NCI-H1105 treated with DMSO at 0.1 percent for 48 hours (cell line): ENCODE results near the gene CFAP97.
"Not testable (repeated sequence)": the region's sequence is repeated elsewhere in the genome, so short reads cannot be mapped to it uniquely, and the experiment has no call there.

Source experiments
- DNase-seq: peaks from one replicate; lab custom pipeline; 2025; lab: John Stamatoyannopoulos, UW

Gene CFAP97

DNA sequence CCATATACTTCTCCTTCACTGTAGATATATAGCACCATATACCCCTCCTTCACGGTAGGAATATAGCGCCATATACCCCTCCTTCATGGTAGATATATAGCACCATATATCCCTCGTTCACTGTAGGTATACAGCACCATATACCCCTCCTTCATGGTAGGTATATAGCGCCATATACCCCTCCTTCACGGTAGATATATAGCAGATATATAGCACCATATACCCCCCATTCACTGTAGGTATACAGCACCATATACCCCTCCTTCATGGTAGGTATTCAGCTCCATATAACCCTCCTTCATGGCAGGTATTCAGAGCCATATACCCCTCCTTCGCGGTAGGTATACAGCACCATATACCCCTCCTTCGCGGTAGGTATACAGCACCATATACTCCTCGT lies 18.1 kb upstream of the CFAP97 start:
- no peak for DNase-seq

DNA sequence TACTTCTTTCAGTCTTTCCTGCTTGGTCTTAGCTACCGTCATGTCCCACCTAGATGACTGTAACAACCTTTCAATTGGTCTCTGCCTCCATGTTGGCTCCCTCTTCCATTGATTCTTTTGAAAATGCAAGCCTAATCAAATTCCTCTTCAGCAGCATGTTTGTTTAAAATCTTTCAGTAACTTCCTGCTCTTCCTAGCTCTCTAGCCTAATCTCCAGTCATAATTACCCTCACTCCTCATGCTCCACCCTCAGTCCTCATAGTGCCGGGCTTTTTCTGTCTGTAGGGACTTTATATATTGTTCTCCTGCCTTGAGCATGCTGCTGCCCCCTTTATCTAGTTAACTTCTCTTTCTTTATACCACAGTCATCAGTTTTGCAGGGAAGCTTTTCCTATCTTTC lies 17.7 kb upstream of the CFAP97 start:
- DNase-seq: no peak

DNA sequence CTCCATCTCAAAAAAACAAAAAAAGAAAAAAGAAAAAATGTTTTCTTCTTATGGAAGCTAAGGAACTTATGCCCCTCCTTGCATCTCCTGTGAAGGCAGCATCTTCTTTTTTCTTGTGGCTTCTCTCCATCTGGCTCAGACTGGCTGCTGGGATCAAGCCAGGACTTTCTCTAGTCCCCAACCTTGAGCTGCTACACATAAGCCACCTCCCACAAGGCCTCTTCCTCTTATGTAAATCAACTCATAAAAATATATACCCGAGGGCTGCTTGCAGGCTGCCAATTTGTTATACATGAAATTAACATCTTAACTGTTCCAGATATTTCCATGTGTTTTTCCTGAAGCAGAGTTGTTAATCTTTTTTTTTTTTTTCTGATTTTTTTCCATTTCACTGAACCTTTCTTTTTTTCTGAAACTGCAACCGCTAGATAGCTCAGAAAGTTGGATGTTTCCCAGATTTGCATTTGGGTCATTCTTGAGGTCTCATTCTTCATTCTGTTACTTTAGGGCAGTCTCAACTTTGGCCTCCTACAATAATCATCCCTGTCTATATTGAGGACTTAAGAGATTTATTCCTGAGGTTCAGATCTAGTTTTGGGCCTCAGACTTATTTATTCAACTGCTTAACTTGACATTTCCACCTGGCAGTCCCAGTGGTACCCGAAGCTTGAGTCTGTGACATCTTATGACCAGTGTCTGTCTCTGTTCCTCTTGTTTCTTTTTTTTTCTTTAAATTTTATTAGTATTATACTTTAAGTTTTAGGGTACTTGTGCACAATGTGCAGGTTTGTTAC lies 15.9 kb upstream of the CFAP97 start:
- DNase-seq: no peak

DNA sequence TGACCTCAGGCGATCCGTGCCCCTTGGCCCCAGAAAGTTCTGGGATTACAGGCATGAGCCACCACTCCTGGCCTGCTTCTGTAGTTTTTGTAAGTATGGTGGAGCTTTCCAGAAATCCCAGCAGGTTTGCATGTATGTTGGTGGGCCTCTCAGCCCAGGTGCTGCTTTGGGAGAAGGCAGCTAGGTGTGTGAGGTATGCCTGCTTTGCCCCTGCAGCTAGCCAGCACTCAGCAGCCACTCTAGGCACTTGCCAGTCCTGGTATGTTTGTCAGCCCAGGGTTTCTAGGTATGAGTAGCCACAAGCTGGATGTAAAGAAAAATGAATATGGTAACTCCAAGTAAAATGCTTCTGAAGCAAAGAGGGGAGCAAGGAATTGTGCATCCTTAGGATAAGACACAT lies 14.5 kb upstream of the CFAP97 start:
- DNase-seq: no peak

DNA sequence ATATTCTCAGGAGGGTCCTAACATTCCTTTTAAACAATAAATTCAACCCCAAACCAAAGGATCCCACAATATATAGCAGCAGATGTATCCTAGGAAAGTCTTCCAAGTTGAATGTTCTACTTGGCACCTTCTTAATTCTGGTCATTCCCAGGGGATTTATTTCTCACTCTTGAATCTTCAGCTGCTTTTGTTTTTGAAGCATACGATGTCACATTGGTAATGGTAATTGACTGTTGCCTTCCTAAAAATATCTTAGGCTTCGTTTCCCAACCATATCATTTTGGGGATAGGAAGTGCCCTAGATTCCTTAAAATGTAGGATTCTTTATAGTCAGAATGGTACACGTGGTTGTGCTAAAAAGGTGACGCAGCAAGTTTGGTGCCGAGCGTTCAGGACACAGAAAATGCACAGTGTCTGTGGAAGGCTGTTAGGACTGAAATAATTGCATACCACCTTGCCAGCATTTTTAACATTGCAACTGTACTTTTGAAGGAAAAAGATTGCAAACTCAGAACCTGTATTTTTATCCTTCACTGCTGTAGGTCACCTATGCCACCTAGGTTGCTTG lies 13.7 kb upstream of the CFAP97 start:
- no peak for DNase-seq

DNA sequence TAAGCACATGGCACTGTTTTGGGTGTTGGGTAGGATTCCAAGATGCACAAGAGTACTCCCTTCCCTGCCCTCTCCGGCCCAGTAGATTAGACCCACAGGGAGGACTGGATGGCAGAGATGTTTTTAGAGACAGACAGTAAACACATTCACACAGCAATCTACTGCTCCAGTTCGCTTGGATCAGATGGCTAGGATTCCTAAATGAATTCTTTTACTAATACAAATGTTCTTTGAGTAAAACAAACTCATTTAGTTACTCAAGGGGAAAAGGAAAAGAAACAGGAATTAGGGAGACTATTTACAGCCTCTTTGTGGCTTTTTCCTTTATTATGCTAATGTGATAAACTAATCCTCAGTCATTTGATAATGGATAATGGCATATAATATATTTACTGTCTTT lies 11.5 kb upstream of the CFAP97 start:
- DNase-seq: no peak

DNA sequence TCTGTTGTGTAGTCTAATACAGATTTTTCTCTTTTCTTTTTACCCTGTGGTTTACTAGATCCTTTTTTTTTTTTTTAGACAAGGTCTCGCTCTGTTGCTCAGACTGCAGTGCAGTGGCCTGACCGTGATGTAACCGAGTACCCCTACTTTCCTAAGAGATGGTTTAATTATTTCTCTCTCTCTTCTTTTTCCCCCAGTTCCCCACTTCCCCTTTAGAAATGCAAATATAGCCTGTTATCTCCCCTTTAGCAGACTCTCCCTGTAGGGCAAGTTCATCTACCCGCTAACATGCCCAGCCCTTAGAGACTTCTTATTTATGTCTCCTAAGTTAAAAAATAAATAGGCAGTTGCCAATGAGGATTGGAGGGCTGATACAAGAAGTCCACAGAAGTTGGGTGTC lies 10.1 kb upstream of the CFAP97 start:
- no peak for DNase-seq

DNA sequence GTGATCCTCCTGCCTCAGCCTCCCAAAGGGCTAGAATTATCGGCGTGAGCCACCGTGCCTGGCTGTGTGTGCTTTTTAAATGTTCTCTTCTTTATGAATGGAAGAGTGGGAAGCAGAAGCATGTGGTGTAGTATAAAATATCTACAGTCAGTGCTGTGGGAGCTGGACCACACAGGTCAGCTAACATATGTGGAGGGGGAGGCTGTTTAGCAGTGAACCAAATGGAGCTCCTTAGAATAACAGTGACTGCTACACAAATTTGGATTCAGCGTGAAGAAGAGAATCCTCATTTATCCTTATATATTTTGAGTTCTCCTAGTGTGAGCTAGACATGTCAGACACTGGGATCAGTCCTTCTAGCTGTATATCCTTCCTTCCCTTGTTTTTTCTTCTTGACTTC lies 8.8 kb upstream of the CFAP97 start:
- DNase-seq: no peak

DNA sequence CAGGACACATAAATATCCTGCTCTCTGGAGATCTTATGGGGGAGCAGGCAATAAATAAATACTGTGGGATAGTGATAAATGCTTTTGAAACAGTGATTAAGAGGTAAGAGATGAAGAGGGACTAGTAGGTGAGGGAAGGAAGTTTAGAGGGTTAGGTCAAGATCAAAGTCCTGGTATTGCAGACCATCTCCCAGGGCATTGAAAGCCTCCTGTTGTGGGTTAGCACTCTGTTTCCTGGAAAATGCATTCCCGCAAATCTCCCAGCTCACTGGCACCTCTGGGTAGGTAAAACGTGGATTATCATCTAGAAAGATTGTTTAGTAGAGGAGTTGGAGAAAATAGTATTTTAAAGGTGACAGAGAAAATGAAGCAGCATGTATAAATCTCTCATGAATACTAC lies 7.8 kb upstream of the CFAP97 start:
- no peak for DNase-seq

DNA sequence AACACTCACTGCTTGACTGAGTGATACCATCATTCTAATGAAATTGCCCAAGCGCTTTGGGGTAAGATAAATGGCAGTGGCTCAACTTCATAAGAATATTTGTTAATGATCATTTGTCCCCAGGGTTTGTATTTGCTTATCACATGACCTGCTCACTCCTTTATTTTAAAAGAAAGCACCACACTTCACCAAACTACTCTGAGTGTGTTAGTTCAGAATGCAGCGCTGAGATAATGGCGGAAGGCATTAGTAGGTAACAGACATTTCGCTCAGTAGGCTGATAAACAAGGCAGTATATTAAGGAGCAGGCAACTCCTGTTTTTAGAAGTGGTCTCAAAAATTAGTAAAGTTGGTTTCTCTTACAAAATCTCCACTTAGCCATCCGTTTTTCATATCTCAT lies 7.2 kb upstream of the CFAP97 start:
- no peak for DNase-seq

DNA sequence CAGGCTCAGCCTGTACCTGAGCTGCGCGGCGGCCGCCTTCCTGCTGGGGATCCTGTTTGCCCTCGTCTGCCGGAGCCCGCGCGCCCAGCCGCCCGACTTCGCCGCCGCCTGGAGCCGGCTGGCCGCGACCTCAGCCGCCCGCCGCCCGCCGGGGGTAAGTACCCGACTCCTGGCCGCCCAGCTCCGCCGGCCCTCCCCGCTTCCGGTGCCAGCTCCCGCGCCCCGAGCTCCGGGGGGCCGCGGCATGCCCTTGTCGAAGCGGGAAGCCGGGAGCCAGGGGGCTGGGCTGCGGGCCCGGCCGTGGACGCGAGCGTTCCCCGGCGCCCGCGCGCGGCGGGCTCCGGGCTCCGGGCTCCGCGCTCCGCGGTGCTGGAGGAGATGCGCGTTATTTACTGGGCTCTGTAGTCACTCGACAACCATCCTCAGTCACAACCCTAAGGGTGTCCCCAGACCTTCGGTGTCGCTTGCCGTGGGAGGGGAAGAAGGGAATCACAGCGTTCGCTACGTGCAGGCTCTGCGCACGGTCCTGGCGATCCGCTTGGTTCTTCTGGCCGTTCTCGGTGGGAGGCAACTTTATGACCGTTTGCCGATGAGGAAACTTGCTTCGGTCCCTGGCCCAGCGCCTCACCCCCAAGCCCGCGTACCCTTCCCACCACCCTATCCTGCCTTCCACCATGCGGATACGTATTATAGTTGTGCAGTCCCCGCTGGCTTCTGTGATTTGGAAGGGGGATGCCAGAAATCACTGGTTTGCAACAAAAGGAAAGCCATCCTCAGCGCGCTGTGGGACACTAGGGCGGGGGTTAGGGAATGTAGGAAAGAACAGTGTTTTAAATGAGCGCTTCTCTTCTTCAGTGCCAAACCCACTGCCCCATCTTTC lies 6.5 kb upstream of the CFAP97 start:
- peak; percentile 8 for DNase-seq

DNA sequence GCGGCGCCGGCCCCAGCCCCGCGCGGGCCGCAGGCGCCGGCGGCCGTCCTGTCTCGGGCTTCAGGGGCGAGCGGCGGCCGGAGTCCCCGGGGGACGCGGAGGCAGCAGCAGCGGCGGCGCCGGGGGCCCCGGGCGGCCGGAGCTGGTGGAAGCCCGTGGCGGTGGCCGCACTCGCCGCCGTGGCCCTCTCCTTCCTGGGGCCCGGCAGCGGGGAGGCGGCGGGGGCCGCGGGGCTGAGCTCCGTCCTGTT lies 6.0 kb upstream of the CFAP97 start:
- not testable (repeated sequence) for DNase-seq

DNA sequence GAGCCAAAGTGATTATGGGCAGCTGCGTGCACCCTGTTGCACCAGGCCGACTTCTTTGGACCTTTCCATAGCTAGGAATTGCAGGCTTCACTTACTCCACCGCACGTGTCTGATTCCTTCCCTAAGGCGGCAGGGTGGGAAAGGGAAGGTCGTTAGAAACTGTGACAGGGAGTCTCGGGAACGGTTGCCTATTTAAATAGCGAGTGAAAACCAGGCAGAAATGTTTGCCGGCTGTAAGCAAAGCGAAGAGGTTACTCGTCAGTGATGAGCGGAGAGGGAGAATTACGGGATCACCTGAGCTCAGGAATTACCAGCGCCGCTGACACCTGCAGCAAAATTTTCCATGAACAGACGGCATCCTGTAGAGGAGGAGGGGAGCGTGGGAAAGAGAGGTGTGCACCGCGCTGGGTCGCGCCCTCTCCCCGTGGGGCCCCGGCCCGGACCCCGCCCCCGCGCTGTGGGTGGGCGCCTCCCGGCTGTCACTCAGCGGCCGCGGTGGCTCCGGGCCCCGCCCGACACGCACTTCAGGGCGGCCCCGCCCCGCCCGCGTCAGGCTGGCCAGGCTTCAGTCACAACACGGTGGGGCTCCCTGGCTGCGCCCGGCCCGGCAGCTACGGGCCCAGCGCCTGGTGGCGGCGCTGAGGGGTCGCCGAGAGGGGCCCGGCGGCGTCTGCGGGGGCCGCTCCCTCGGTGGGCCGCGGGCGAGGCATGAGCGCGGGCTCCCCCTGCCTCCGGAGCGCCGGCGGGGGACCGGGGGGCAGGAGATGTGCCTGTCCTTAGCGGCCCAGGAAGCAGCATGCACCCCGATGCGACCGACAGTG lies 5.4 kb upstream of the CFAP97 start, which contains the start of gene SNX25:
SNX25 (plus strand) TSS at position 568 of the 821 bp plus-strand sequence; CDS start at position 797, 229 bp downstream.
- DNase-seq: peak; percentile 51

DNA sequence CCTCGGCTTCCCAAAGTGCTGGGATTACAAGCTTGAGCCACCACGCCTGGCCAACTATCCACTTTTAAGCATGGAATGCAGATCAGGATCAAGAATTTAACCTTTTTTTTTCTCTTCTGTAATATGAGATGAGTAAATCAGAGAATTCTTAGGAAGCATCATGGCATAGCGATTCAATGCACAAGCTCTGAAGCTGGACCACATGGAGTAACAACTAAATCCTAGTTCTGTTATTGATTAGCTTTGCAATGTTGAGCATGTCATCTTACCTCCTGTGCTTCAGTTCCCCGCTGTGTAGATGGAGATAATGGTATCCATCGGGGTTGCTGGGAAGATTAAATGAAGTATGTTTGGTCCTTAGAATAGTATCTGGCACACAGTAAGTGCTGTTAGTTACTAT lies 3.7 kb upstream of the CFAP97 start:
- DNase-seq: no peak

DNA sequence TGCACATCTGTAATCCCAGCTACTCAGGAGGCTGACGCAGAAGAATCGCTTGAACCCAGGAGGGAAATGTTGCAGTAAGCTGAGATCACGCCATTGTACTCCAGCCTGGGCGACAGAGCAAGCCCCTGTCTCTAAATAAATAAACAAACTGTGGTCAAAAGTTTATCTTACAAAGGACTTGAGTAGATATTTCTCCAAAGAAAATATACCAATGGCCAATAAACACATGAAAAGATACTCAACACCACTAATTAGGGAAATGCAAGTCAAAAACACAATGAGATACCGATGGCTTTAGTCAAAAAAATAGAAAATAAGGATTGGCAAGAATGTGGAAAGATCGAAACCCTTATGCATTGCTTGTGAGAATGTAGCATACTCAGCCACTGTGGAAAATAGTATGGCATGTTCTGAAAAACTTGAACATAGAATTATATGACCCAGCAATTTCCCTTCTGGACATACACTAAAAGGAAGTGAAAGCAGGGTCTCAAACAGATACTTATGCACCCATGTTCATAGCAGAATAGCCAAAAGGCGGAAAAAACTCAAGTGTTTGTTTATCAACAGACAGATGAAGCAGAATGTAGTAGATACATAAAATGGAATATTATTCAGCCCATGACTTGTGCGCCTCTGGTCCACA lies 2.0 kb upstream of the CFAP97 start:
- DNase-seq: no peak

DNA sequence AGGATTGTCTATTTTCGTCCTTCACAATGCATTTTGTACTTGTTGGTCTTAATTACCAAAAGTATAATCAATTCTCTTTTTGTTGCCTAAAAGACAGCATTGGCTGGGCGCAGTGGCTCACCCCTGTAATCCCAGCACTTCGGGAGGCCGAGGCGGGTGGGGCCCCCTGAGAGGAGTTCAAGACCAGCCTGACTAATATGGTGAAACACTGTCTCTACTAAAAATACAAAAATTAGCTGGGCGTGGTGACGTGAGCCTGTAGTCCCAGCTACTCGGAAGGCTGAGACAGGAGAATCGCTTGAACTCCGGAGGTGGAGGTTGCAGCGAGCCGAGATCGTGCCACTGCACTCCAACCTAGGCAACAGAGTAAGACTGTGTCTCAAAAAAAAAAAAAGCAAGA lies 1.3 kb upstream of the CFAP97 start:
- not testable (repeated sequence) for DNase-seq

DNA sequence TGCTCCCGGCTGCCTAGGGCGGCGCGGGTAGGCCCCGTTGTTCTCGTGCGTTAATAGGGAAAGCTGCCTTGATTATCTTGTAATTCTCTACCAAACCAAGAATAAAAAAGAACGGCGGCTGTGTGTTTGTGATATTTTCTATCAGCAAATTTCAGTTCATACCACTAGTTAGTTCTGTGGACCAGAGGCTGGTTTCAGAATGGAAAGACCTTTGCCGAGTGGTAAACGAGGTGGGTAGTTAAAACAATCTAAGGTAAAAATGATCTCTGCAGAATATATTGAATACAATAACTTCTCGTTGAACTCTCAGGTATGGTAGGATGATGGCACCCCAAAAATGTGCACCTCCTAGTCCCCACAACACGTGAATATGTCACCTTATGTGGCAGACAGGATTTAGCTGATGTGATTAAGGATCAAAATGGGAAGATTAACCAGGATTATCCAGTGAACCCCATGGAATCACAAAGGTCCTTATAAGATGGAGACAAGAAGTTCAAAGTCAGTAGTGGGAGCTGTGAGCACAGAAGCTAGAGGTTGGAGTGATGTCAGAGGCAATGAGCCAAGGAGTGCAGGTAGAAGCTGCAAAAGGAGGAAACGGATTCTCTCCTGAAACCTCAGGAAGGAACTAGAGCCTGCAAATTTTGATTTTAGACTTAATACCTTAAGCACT lies 574 bp upstream of the CFAP97 start:
- DNase-seq: peak; percentile 7

DNA sequence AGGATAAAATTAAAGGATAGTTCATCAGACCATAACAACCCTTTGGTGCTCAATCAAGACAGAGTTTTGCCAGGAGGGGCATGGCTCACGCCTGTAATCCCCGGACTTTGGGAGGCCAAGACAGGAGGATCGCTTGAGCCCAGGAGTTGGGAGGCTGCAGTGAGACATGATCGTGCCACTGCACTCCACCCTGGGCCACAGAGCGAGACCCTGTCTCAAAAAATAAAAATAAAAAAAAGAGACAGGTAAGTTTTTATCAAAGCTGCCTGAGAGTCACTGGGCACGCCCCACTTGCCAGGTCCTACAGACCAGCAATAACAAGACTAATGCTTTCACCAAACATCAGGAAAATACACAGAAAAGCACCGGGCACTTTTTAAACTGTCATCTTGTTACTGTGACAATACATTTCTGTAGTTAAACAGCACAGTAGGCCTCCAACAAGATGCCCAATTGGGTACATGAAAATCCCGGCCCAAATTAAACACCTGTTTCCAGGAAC lies 765 bp downstream of the CFAP97 start:
- no peak for DNase-seq

DNA sequence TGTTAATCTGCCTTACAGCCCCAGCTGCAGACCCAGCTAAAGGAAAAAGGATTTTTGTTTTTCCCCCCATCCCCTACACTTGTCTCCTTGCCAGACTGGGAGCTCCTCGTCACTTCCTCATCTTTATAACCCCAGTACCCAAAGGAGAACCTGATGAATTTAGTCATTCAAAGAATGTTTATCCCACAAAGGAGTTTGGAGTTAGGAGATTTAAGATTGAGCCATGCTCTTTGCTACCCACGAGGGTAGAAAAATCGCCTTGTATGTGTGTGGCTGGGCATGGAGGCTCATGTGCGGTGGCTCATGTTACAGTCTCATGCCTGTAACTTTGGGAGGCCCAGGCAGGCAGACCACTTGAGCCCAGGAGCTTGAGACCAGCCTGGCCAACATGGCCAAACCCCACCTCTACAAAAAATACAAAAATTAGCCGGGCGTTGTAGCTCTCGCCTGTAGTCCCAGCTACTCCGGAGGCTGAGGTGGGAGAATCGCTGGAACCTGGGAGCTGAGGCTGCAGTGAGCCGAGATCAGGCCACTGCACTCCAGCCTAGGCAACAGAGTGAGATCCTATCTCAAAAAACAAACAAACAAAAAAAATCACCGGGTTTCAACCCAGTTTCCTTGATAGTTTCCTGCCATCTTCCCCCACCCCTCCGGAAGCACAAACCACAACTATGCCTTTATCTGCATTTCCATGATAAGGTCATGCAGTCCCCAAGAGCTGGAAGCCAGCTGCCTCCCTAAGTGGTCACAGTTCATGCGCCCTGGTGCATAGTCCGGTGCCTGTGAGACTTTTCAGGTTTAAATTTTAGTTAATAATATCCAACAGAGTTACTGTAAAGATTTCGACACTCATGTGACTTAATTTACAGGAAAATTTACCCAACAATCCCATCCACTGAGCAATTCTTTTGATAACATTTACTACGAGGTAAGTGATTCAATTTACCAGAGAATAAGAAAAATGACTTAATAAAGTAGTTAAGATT lies 1.5 kb downstream of the CFAP97 start:
- DNase-seq: no peak

DNA sequence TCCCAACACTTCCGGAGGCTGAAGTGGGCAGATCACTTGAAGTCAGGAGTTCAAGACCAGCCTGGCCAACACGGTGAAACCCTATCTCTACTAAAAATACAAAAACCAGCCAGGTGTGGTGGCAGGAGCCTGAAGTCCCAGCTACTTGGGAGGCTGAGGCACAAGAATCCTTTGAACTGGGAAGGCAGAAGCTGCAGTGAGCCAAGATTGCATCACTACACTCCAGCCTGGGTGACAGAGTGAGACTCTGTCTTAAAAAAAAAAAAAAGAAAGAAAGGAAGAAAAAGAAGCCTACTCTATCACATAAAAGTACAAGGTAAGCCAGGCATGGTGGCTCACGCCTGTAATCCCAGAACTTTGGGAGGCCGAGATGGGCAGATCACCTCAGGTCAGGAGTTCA lies 5.6 kb downstream of the CFAP97 start:
- DNase-seq: not testable (repeated sequence)
